HG03354 (cell line): ENCODE measurements around the gene PHF21A.
"Not testable (repeated sequence)": the region's sequence is repeated elsewhere in the genome, so short reads cannot be mapped to it uniquely, and the experiment has no call there.

Experiments used
- ATAC-seq: cut with Tn5 transposase; IDR thresholded peaks from one replicate; pipeline ENCODE4 v1.9.1; 2021; ENCODE audit warnings: mild to moderate bottlenecking; ENCODE audit not compliant: unreplicated experiment, poor library complexity, severe bottlenecking

The PHF21A gene

DNA sequence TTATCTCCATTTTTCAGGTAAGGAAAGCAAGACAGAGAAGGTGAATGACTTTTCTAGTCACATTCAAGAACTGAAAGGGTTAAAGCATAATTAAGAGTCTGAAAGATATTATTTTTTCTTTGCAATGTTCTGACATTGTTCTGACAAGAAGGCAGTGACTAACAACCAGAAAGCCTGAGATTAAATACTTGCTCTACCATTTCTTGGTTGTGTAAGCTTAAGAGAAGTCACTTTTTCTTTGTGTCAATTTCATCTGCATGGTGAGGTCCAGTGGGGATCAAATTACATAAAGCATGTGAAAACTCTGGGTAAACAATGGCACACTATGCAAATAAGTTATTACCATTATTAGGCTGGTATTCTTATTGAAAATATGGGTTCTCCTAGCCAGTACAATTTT is 73.7 kb downstream of the PHF21A start:
- ATAC-seq: no peak

DNA sequence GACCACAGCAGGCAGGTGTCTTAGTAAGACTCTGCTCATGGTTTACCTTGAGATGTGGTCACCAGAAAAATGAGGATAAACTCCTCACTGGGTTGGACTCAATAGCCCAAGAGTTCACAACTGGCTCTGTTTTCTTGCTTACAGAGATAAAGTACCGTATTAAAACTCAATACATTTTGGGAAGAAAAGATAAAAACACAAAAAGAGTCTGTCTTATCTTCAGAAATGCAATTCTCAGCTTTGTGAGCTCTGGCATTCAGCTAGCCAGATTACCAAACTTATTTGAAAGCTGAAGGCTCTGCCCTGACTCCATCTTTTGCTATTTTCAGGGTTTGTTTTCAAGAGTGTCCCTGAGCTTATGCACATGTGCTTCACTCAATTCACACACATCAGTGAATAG is 75.4 kb downstream of the PHF21A start:
- no peak for ATAC-seq

DNA sequence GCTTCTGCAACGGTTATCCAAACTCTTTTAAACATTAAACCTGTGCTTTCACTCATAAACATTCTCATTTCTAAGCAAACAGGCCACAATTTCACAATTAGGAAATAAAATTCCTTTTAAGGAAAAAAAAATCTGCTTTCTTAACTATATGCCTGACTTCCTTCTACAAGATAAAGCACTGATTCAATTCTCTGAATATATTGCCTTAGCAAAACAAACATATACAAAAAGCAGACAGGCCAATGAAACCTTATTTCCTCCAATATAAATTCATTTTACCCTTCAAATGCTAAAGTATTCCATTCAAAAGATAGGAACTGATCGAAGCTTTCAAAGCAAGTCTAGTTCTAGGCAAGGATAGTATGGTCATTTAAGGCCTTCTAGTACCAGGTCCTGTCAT is 76.7 kb downstream of the PHF21A start:
- no peak for ATAC-seq

DNA sequence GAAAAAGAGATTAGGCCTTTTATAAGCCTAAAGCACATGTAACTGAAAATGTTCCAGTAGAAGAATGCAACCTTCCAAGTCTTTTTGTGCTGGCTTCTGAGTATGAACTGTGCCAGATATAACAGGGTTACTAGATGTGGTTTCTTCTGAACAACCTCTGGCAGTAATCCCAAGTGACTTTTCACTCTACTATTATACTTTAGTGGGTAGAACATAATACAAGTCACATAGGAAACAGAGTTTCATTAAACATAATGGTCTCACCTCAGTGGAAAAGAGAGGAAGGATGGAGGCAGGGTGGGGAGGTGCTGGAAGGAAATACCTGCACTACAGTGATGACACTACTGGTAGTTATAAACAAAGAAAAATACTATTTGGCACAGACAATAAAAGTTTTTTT is 81.3 kb downstream of the PHF21A start:
- no peak for ATAC-seq

DNA sequence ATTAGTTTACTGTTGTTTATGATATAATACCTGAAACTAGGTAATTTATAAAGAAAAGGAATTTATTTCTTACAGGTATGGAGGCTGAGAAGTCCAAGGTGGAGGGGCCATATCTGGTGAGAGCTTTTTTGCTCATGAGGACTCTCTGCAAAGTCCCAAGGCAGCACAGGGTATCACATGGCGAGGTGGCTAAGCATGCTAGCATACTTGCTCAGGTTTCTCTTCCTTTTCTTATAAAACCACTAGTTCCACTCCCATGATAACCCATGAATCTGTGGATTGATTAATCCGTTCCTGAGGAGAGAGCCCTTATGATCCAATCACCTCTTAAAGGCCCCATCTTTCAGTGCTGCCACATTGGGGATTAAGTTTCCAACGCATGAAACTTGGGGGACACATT is 82.7 kb downstream of the PHF21A start:
- no peak for ATAC-seq

DNA sequence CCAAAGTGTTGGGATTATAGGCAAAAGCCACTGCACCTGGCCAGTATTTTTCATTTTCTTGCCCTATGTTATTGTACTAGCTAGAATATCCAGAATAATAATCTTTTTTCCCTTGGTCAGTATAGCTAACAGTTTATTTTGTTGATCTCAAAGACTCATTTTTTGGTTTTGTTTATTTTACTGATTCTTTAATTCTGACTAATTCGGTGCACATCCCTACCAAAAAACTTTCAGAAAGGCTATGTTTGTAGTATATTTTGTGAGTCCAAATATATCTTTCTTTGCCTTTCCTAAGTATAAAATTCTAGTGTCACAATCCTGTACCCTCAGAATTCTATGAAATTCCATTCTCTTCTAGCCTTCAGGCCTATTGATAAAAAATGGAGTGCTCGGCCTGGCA is 84.3 kb downstream of the PHF21A start:
- ATAC-seq: no peak

DNA sequence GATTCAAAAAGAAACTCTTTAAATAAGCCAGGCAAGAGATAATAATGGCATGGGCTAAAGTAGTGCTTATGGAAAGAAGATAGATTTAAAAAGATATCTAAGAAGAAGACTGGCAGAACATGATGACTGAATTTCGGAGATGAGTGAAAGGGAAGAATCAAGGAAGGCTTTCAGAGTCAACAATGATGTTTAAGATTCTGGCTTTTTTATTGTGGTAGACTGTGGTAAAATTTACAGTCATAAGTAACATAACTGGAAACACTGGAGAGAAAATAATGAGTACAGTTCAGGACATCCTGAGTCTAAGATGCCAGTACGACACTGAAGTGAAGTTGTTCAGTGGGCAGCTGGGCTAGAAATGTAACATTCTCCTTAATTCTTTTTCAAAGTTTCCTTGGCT is 85.2 kb downstream of the PHF21A start:
- no peak for ATAC-seq

DNA sequence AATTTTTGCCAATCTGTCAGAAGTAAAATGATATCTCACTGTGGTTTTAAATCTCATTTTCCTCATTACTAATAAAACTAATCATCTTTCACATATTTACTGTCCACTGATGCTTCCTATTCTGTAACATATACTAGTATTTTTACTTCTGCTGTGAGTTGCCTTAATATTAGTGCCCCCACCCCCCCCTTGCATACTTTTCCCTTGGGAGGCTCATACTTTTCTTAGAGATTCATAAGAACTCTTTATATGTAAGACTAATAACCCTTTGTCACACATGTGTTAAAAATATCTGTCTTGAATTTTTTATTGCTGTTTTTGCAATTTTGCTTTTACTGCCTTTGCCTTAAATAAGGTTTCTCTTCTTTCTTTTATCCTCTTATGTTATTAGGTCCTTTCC is 87.2 kb downstream of the PHF21A start:
- ATAC-seq: no peak

DNA sequence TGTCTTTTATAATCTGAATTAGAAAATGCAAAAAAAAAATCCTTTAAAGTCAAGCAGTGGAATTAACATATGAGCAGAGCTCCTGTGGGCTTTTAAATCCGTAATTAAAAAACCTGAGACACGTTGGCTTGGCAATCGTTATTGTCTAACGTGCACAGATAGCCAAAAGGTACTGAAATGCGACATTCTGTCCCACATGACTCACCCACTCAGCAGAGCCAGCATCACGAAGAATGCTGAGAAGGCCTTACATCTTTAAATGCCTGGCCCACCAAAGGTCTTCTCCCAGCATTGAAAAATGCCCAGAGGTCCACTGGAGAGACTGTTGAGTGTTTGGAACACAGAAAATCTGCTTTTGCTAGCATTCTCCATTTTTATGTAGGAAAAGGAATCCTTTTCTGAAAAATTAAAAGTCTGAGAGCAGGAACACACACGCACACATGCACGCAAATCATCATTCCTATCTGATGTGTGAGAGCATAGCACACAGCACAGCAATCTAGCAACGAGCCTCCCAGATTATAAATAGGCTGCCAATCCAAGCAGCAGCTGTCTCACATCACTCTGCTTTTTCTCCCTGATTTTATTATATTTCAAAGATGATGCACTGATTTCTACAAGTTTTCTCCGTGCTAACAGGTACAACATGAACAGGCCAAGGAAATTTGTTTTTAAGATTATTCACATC is 94.5 kb downstream of the PHF21A start:
- ATAC-seq: no peak

DNA sequence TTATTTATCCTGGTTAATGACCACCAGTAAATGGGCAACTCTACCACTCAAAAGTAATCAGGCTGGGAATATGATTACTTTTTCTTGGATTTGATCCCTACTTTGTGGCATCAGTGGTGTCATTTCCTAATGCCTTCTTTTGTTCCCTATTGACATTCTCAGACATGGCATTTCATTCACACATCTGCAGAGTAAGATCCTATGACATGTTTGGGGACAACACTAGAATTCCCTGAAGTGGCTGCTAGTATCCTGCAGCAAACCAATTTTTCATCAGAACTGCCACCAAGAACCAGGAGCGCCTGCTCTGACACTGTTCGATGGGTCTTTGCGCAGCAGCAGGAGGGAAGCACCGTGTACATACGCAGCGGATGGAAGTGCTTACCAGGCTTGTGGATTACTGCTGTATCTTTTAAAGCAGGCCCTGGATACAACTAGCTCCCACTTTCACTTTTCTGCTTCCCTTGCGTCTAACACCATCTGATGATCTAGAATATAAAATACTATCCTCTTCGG is 101.1 kb downstream of the PHF21A start:
- no peak for ATAC-seq

DNA sequence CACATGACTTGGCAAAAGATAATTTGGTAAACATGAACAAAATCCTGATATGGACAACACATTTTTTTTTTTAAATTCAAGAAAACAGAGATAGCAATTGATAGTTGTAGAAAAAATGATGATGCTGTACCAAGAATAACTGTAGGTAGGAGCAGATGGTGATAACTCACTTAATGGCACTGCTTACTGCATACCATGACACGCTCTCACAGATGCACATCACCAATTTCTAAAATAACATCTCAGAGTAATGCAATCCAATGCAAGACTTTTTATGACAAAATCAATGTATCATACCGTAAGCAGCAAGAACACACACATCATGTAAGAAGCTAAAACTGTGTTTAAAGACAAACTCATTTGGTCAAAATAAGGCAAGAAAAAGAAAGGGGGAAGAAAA is 102.6 kb downstream of the PHF21A start:
- ATAC-seq: no peak

DNA sequence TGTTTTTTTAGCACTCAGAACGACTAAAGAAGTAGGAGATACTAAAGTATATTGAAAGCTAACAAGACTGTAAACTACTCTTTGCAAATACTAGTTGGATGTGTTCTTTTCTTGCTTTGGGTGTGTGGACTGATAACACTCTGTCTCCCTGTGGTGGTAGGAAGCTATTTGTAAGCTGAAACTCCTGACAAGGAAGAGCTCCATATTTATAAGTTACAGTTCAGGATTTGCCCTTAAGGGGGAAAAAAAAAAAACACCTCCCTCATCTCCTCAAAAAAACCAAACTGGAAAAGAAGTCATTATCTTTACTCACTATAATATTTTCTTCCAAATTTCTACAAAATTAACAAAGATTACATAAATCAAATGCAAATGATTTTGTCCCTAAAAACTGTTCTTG is 103.9 kb downstream of the PHF21A start:
- ATAC-seq: no peak

DNA sequence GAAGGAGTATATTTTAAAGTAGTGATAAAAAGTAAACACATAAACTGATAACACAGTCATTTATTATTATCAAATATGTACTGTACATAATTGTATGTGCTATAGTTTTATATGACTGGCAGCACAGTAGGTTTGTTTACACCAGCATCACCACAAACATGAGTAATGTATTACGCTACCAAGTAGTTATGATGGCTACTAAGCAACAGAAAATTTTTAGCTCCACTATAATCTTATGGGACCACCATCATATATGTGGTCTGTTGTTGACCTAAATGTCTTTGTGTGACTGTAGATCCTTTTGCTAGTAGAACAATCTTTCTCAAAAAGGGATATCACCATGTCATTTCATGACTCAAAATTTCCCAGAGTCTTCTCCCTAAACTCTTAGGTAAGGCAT is 105.3 kb downstream of the PHF21A start:
- no peak for ATAC-seq

DNA sequence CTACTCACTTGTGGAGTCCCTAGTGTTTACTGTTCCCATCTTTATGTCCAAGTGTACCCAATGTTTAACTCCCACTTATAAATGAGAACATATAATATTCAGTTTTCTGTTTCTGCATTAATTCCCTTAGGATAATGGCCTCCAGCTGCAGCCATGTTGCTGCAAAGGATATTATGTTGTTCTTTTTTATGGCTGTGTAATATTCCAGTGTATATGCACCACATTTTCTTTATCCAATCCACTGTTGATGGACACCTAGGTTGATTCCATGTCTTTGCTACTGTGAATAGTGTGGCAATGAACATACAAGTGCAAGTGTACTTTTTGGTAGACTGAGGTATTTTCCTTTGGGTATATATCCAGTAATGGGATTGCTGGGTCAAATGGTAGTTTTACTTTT is 107.1 kb downstream of the PHF21A start:
- not testable (repeated sequence) for ATAC-seq

DNA sequence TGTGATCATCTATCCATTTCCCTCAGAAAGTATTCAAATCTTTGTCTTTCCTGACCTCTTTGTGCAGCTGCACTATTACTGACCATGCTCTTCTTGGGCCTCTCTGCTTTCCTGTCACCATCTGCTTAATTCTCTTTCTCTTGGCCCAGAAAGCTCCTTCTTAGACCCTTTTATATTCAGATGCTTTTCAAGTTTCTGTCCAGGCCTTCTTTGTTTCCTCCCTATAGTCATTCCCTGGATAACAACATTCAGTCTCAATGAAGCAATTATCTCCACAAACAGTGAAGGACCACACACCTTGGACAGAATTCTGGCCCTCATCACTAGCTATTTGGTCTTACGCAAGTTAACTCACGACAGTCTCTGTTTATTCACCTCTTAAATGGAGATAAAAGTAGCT is 109.1 kb downstream of the PHF21A start:
- ATAC-seq: no peak

DNA sequence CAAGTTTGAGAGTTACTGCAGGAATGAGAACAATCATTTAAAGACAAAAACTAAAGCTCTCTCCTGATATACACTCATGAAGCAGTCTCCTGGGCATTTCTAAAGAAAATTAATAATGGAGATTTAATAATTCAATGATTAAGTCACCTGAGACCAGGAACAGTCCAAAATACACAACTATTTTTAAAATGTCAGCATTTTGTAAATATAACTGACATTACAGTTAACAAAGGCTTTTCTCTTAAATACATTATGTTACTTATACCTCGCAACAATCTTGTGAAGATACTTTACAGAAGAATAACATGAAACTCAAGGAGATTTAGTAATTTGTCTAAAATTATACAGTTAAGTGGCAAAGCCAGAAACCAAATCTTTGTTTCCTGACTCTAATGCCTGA is 111.2 kb downstream of the PHF21A start:
- ATAC-seq: no peak

DNA sequence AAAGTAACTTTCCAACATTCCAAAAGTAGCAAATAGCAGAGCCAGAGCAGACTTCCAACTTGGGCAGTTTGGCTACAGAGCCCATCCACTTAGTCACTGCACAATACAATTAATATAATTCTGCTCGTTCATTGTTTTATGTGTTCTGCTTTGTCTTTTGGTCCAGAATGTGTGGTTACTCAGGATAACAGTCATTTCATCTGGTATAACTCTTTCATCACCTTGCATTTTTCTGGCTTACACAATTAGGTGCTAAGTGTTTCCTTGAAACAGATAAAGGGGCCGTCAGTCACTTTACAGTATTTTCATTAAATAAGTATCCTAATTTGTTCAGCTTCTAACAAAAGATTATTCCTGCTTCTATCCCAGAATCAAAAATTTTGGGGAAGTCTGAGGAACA is 111.6 kb downstream of the PHF21A start:
- no peak for ATAC-seq

DNA sequence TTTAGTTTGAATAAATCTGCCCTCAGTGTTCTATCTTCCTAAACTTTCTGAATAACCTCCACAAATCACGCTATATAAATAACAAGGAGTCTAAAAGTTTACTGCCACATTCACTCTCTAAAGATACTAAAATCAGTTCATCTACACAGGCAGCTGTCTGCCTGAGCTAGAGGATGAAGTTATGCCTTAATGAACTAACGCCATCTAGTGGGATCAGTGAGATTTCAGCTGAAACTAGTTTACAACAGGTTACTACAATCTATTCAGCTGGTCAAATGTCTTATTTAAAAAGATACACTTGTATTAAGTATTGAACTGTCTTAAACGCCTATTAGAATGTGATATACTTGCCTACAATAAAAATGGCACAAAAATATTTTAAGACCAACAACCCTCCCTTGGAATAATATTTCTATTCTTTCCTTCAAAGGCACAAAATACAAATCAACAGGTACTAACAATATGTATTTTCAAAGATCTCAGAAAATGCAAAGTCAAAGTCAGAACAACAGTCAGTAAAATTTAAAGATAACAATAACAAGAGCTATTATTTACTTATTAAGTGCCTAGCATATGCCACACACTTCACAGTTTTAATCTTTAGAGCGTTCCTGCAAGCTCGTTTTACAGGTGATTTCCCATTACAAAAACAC is 114.7 kb downstream of the PHF21A start:
- no peak for ATAC-seq

DNA sequence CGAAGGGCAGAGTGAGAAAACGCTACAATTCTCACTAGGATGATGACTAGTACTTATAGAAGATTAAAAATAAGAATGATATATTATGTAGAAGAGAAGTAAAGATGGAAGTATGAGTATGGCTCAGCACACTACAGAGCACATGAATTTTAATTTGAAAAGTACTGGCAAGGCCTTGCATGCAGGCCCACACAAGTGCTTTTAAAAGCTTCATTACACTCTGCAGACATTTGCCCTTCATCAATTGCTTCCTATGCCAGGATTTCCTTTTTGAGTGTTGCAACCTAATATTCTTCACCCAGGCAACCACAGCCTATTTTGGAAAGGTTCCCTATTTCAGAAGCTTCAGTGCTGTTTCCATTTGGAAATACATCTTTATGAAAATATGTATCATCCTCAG is 117.7 kb downstream of the PHF21A start:
- no peak for ATAC-seq

DNA sequence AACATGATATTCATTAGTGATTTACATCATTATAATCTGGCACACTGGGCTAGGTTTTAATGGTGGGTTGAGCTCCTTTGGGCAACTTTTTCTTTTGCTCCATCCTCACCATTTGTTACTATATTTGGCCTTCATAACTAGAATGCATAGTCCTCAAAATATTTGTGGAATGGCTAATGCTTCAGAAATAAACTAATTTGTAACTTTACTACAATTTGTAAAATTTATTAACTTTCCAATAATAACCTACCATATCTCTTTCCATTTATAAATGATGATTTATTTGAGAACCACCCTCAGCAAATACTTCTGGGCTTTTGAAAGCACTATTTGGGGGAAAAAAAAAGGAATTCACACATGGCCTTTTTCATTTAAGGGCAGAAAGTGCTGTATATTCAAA is 119.1 kb downstream of the PHF21A start:
- no peak for ATAC-seq

DNA sequence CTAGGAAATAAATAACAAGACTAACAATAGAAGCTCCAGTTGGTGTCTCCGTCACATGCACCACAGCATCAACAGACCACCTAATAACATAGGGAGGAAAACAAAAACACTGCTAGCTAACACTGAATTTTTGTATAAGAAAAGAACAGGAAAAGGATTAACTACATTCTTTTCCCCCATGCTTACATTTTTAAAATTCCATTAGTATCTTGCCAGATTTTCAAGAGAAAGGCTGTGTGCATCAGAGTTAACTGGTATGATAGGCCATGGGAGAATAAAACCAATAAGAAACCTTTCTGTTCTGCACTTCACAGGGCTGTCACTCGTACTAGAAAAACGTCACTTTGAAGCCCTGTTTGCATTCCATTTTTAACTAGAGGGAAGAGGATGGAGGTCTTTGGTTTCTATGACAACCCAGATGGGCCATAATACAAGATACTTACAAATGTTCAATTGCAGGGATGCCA is 119.8 kb downstream of the PHF21A start:
- ATAC-seq: no peak

DNA sequence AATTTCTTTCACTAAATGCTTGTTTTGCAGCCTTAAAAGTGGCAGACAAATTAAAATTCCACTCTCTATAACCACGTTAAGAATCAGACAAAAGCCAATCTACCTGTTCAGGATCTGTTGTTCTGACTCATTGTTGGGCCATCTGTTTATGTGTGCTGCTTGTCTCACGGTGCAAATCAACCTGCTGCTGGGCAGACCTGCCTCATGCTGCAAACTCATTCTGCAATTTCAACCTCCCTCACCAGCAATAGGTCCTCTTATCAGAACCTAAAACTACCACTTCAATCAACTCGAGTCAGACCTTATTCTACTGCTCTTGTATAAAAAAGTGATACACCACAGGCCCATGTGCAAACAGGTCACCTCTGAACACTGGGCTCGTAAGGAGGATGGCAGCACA is 123.7 kb downstream of the PHF21A start:
- ATAC-seq: no peak
